ENCODE results near the gene ZC2HC1C.

ZC2HC1C gene, protein sequence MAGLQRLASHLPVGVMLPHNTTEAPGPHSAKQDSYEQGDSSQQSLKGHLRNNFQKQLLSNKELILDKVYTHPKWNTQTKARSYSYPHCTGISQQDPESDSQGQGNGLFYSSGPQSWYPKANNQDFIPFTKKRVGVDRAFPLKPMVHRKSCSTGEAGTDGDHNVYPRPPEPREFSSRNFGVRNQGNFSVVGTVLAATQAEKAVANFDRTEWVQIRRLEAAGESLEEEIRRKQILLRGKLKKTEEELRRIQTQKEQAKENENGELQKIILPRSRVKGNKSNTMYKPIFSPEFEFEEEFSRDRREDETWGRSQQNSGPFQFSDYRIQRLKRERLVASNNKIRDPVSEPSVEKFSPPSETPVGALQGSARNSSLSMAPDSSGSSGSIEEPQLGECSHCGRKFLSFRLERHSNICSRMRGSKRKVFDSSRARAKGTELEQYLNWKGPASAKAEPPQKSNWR

GRCh38 chr14:75069121-75069810 lies at the start of gene ZC2HC1C:
Gene ZC2HC1C, plus strand, starts transcription at chr14:75069641. Its CDS starts 933 bp downstream, at chr14:75070574.
- DNase-seq (ENCODE audit: low read depth) = peak; percentile 35

- no peak for DNase-seq (ENCODE audit: low read depth)
These were observed 46.8 kb upstream of the ZC2HC1C start for GRCh38 chr14:75022655-75023054.

DNA sequence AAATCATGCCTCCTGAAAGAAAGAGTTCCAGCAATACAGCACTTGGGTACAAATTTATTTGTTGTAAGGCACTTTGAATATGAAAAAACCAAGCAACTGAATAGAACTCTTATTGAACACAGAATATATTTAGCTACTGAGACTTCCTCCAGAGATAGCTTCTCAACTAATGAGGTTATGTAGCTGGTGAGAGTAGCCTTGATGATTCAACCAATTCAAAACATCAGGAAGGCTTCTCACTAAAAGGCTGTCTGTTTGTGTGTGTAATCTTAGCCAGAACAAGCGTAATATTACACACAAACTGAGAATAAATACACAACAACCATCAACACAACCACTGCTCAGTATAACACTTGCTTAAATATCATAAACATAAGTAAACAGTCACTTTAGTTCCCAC lies 46.3 kb upstream of the ZC2HC1C start:
- no peak for DNase-seq (ENCODE audit: low read depth)

DNA sequence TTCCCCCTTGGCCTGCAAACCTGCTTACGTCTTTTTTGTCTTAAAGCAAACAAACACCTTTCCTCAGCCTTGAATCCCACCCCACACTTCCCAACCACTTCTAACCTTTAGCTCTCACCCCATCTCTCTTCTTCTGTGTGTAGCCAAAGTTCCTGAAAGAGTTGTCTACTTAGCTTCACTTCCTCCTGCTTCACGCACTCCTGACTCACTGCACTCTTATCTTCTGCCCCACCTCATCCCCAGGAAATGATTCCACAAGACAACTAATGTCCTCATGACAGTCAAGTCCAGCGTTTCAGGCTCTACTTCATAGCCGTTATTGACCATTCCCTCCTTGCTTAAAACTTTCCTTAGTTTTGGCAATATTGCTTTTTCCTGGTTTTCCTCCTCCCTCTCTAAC lies 44.4 kb upstream of the ZC2HC1C start:
- DNase-seq (ENCODE audit: low read depth) = no peak

DNA sequence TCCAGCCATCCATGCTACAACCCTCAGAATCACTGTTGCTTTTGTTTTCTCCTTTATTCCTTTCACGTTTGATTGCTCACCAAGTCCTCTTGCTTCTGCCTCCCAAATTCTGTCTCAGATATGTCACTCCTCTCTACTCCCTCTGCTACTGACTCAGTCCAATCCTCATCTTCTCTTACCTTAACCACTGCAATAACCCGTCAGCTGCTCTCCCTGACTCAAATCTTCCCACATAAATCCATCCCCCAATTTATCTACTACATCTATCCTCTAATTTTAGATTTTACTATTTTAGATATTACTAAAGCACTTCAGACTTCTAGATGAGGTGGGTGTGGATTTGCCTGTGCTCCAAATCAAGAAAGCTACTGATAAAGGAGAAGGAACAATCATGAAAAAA lies 43.6 kb upstream of the ZC2HC1C start:
- no peak for DNase-seq (ENCODE audit: low read depth)

DNA sequence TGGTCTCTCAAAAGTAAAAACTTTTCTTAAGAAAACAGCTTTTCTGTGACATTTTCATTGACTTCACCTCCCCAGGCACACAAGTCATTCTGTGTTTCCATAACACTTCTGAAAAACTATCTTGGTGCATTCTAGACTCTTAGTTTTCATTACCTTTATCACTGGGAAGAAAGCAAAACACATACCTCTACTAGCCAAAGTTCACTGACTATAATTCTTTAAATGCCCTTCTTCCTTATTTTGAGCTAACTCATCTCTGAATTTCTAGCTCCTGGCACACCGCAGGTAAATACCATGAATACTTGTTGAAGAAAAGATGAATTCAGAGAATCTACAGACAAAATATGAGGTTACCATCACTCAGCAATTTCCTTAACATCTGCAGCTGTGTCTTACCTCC lies 39.3 kb upstream of the ZC2HC1C start:
- DNase-seq (ENCODE audit: low read depth) = no peak

DNA sequence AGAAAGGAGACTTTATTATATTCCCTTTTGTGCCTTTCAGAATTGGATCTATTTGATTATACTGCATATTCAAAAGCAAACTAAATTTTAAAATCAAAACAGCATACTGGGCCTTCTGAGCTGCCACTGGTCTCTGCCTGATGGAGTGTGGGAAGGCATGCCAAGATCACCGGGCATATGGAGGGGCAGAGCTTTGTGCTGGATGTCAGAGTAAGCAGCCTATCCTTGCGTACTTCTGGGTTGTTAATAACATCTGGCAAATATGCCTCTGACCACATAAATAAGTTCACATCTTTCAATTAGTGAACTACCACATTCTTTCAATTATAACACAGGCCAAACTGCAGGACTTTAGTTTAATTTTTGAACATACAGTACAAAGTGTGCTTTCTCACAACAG lies 36.5 kb upstream of the ZC2HC1C start:
- DNase-seq (ENCODE audit: low read depth) = no peak

DNA sequence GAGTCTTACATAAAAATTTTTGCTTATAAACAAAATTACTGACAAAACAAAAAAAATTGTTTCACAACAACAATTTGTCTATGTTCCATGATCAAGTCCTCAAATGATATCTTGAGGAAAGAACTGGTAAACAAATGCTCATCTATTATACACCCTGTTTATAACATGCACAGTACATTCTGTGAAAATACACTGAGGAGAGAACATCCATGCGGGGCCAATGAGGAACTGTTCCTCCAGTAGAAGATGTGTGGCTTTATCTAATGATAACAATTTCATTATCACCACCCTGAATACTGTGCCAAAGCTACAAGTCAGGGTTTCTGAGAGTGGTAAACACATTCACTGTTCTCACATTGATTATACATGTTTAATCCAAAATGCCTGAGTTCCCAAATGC lies 28.9 kb upstream of the ZC2HC1C start:
- no peak for DNase-seq (ENCODE audit: low read depth)

GRCh38 chr14:75040959-75041358 lies 28.5 kb upstream of the ZC2HC1C start:
- no peak for DNase-seq (ENCODE audit: low read depth)

- DNase-seq (ENCODE audit: low read depth) = no peak
These were observed 27.8 kb upstream of the ZC2HC1C start for GRCh38 chr14:75041613-75042012.

- no peak for DNase-seq (ENCODE audit: low read depth)
These were observed 27.4 kb upstream of the ZC2HC1C start for GRCh38 chr14:75042035-75042434.

DNA sequence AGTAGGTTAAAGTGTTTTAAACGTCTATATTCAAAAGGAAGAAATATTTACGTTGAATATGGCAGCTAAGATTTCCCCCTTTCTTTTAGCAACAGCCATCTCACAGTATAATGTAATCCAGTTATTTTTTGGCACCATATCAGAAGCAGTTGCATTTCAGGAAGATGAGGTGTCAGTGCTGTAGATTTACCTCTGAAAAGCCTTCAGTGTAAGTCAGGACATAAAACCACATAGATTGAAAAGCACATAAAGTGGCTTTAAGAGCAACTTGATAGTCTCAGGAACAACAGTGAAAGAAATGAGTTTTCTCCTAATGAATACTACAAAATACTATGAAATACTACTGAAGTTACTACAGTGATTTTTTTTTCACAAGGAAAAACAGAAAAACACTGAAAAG lies 25.1 kb upstream of the ZC2HC1C start:
- no peak for DNase-seq (ENCODE audit: low read depth)

DNA sequence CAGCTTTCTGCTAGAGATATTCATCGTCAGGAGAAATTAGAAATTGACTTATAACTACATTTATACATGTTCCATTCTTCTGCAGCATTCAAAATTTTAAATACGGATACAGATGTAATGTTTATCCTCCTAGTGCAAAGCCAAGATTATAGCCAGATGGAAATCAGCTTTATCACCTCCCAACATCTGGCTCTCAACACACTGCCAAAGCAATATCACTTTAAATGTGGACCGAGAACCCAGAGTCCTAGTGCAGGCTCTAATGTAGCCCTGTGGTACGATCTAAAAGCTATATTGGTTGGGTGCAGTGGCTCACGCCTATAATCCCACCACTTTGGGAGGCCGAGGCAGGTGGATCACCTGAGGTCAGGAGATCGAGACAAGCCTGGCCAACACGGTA lies 24.7 kb upstream of the ZC2HC1C start:
- DNase-seq (ENCODE audit: low read depth) = no peak

DNA sequence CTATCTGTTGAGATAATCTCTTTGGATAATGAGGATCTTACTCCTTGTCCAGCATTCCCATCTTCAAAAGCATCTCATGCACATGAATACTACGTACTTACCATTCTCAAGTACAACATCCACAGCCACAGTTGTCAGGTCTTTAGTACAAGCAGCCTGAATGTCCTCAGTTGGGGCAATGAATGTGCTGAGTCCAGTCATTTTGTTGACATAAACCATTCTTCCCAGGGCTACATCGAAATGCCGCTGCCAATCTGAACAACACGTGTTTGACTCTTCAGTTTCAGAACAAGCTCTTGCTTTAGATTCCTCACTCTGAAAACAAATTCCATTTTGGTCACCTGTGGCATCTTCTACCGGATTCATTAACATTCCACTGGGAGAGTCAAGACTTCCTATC lies 23.2 kb upstream of the ZC2HC1C start:
- DNase-seq (ENCODE audit: low read depth) = no peak

DNA sequence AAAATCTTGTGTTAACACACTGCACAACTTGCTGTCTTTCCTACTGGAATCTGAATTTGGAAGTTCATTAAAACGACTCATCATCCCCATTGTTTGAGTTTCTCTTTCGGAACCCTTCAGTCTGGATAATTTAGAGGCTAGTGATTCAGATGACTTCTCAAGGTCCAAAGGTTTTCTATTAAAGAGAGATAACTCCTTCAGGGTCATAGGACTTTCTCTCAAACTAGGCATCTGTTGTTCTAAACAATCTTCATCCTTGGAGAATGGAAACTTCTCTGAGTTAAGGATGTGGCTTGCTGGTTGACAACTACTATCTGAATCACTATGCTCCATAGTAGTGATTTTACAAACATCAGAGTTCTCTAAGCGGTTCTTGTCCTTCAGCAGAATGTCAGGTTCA lies 22.5 kb upstream of the ZC2HC1C start:
- DNase-seq (ENCODE audit: low read depth) = no peak

DNA sequence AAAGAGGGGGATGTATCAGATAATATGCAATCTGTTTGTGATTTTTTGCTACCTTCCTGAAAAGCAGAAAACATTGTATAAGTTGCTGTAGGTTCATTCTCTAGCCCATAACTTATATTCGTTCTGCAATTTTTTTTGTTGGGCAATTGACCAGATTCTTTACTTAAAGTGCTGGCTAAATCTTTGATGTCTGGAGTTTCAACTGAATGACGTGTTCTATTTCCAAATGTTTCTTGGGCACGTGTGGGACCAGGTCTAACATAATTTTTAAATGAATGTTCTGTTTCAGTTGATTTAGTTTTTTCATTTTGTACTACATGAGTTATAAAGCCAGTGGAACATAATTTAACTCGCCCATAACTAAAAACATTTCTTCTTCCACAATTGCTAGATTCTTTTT lies 21.9 kb upstream of the ZC2HC1C start:
- no peak for DNase-seq (ENCODE audit: low read depth)

GRCh38 chr14:75048101-75048500 lies 21.3 kb upstream of the ZC2HC1C start:
- no peak for DNase-seq (ENCODE audit: low read depth)

DNA sequence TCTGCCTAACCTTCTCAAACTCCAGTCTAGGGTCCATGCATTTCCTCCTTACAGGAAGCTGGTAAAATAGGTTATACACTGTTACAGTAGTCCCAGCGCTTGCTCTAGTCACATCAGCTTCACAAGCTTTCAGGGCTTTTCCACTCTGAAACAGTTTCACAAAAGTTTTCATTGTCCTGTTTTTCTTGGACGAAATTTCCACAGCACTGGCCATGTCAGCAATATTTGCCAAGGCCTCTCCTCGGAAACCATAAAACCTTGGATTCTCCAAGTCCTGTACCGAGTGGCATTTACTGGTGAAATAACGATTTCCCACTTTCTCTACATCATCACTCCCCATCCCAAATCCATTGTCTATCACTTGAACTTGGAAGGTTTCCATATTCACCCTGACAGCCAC lies 20.3 kb upstream of the ZC2HC1C start:
- DNase-seq (ENCODE audit: low read depth) = no peak

DNA sequence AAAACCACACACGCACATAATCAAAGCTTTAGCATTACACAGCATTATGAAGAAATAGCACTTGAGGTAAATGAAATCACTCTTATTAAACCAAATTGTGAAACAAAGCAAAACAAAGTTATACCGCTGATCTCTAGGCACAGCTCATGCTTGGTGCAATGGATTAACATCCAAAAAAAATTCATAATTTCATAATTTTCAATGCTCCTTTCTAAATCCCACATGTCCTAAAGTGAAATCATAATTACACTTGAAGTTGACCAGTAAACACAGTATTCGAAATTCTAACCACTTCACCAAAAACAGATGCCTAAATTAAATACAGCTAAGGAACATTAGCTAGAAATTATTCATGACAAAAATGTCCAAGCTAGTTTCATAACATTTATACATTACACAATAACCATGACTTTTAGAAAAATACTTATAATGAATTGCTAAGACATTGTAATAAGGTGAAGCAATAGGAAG lies 19.7 kb upstream of the ZC2HC1C start:
- DNase-seq (ENCODE audit: low read depth) = no peak

DNA sequence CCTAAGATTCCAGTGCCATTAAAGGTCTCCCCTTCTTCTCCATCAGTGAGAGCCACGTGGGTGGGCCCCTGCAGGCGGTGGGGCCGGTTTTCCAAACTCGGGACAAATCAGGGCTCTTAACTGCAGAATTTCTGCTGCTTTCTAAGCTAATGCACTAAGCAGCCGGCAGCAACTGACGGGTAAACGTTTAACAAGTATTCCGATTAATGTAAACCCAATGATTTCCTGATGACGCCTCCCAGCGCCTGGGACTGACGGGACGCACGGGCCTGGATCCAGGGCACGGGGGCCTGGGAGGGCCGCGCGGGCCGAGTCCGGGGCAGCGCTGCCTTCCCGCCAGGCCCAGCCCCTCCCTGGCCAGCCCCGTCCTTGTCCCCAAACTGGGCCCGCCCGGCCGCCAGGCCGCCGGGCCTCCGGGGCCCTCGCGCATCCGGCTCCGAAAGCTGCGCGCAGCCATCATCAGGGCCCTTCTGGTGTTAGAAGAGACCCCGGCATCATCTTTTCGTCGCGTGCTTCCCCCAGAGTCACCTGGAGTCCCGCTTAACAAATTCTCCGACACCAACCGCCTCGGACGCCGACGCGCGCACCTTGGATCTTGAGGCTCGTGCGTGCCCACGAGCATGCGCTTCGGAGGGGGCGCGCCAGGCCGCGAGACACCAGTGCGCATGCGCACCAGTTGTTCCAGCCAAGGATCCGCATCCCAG lies 18.4 kb upstream of the ZC2HC1C start, which contains the start of gene MLH3:
Gene MLH3, minus strand, starts transcription at position 616 of the 704 bp plus-strand sequence. CDS start 1,812 bp downstream, outside the sequence.
- DNase-seq (ENCODE audit: low read depth) = peak; percentile 67

GRCh38 chr14:75051556-75051899 lies 17.9 kb upstream of the ZC2HC1C start:
- no peak for DNase-seq (ENCODE audit: low read depth)

DNA sequence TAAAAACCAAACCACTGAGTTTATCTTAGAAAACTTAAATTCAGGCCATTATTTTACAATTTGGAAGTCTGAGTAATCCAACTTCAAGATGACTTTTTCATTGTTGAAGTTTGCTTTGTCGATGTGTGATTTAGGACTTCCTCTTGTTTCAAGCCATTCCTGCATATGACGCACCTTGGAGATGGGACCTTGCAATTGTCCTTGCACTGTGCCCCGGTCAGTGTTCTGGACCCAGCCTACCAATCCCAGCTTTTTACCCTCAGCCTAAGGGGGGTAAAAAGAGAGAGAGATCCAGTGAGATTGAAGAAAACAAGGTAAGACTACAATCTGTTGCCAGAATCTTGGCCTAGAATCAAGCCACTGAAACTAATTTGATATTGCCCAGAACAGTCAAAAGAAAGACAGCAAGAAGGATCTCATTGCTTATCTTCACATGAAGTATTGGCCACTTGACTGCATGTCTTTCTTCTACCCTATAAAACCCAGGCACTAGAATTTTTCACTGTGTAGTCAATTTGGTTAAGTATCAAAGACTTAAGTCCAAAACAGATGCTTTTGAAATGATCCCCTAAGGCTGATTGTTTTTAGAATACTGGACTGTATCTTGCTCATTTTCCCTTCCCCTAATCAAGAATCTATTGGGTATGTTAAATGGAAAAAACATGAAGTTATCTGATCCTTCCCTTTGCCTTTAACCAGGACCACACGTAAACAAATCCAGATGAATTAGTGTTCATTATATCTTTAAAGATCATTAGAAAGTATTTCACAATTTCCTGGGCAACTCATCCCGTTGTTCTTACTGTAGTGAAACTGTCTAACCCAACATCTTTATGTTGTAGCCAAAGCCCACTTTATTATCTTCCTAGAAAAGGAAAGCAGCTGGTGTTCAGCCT lies 15.8 kb upstream of the ZC2HC1C start:
- DNase-seq (ENCODE audit: low read depth) = no peak

All from activated T-helper 1 cell treated with Interleukin-2 at 50 U/mL for 16 hours (primary cell).